Sigmoid colon (tissue), 4 donors: Measurements from ENCODE around the gene PPP1R37.

Experiments used
- CTCF ChIP-seq, 4 experiments: fragments of 450-650 bp in 3 of 4; fragments of 200-600 bp in 1 of 4; IDR thresholded peaks; one replicate each; pipeline ENCODE4 v1.5.1; 2016 to 2019; ENCODE audit warnings: antibody characterized with exemption in 4 of 4, mild to moderate bottlenecking in 3 of 4, moderate library complexity in 2 of 4
- EP300 ChIP-seq, 4 donors: sonication (generic); formaldehyde crosslinking; IDR thresholded peaks; one replicate each; pipeline ENCODE4 v1.6.1; 2017; ENCODE audit warnings: antibody characterized with exemption in 4 of 4

GRCh38 chr19:45092747-45093678, at the start of gene PPP1R37:
- TF ChIP-seq CTCF (IDR thresholded peaks at IDR 0.05), result peak in 3 of 4 experiments; percentile 36 to 48 (median 43)
- peak in 1 of 4 donors; percentile 40 for TF ChIP-seq EP300 (IDR thresholded peaks at IDR 0.05)
